Measurements from ENCODE around the gene RUVBL2. TPM values are rescaled to one million over a fixed set of nuclear protein-coding genes. Genes with fewer than 3 reads are reported as not detected.
"Not testable (repeated sequence)": the region's sequence is repeated elsewhere in the genome, so short reads cannot be mapped to it uniquely, and the experiment has no call there.

Gene RUVBL2
- total and polyA plus RNA-seq, 8 donors, result 17.0 to 44.9 (median 32.6) TPM

- H3K27ac ChIP-seq, result no peak overlapping the region
- no peaks in the 10 kb centered on the region for H3K4me1 ChIP-seq
- ATAC-seq (no peak), FAIRE-seq (no peak), DNase-seq (no peak)
- intact Hi-C loops (cut with DNase I), result no loop called here
- H3K36me3 ChIP-seq, result no peaks in the 10 kb centered on the region
- no peaks in the 10 kb centered on the region for H3K9me3 ChIP-seq
- no peak for TF ChIP-seq CTCF (IDR thresholded peaks at IDR 0.05)
- no peak overlapping the region for H3K4me3 ChIP-seq
- WGBS, 2 donors, result 56 to 64% methylated on average over 17 of the region's 17 CpGs
- H3K27me3 ChIP-seq, result no peaks in the 10 kb centered on the region
Measured at GRCh38 chr19:49042177-49042576, 48.5 kb downstream of the RUVBL2 start.

DNA sequence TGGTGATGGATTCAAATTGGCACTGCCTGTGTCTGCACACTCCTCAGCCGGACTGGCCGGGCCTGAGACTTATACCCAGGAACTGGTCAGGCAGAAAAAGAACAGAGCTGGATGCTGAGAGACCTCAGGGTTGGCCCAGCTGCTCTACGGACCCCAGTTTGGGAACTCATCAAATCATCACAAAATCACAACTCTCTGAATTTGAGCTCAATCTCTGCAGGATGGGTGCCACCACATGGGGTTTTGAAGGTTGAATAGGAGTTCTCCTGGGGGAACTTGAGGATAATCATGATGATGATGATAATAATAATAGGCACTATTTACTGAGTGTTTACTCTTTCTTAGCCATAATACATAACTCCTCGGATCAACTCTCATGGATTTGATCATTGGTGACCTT, 49.0 kb downstream of the RUVBL2 start:
- H3K27ac ChIP-seq; H3K27me3 ChIP-seq; H3K4me3 ChIP-seq; intact Hi-C loops (cut with DNase I); DNase-seq; ATAC-seq; H3K4me1 ChIP-seq; H3K36me3 ChIP-seq; FAIRE-seq; H3K9me3 ChIP-seq: not testable (repeated sequence)
- WGBS, 2 donors, result 58 to 62% methylated on average over 2 of the region's 4 CpGs

DNA sequence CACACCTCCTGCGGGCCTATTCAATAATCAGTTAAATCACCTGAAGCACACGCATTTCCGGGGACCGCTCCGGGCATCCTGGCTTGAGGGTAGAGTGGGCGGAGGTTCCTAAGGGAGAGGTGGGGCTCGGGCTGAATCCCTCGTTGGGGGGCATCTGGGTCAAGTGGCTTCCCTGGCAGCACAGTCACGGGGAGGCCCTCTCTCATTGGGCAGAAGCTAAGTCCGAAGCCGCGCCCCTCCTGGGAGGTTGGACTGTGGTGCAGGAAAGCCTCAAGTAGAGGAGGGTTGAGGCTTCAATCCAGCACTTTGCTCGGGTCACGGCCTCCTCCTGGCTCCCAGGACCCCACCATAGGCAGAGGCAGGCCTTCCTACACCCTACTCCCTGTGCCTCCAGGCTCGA, 49.9 kb downstream of the RUVBL2 start, which contains the start of gene CGB5:
CGB5 (plus strand) TSS at position 301 of the 400 bp plus-strand sequence. CDS start 362 bp downstream, outside the sequence.
- H3K4me1 ChIP-seq; H3K27me3 ChIP-seq; H3K9me3 ChIP-seq; intact Hi-C loops (cut with DNase I); H3K36me3 ChIP-seq; H3K27ac ChIP-seq; FAIRE-seq; DNase-seq; ATAC-seq; H3K4me3 ChIP-seq: not testable (repeated sequence)
- 59 to 63% methylated on average over 14 to 15 of the region's 15 CpGs for WGBS, 2 donors

- H3K4me3 ChIP-seq; ATAC-seq; FAIRE-seq; DNase-seq; H3K4me1 ChIP-seq; H3K9me3 ChIP-seq; H3K27ac ChIP-seq; H3K36me3 ChIP-seq; intact Hi-C loops (cut with DNase I); H3K27me3 ChIP-seq: not testable (repeated sequence)
- 62 to 64% methylated on average over 8 to 10 of the region's 12 CpGs for WGBS, 2 donors
Measured at GRCh38 chr19:49049011-49049410, 55.3 kb downstream of the RUVBL2 start, which contains the start of gene CGB8. CGB8 (minus strand) TSS chr19:49049111; CDS start chr19:49048739, 372 bp downstream.

DNA sequence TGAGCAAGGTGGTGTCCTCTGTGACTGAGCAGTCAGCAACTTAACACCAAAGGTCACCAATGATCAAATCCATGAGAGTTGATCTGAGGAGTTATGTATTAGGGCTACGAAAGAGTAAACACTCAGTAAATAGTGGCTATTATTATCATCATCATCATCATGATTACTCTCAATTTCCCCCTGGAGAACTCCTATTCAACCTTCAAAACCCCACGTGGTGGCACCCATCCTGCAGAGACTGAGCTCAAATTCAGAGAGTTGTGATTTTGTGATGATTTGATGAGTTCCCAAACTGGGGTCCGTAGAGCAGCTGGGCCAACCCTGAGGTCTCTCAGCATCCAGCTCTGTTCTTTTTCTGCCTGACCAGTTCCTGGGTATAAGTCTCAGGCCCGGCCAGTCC, 56.1 kb downstream of the RUVBL2 start:
- H3K4me1 ChIP-seq; intact Hi-C loops (cut with DNase I); H3K4me3 ChIP-seq; H3K27ac ChIP-seq; DNase-seq; FAIRE-seq; H3K9me3 ChIP-seq; H3K36me3 ChIP-seq; H3K27me3 ChIP-seq; ATAC-seq: not testable (repeated sequence)
- WGBS, 2 donors, result 67 to 74% methylated on average over 2 of the region's 4 CpGs

DNA sequence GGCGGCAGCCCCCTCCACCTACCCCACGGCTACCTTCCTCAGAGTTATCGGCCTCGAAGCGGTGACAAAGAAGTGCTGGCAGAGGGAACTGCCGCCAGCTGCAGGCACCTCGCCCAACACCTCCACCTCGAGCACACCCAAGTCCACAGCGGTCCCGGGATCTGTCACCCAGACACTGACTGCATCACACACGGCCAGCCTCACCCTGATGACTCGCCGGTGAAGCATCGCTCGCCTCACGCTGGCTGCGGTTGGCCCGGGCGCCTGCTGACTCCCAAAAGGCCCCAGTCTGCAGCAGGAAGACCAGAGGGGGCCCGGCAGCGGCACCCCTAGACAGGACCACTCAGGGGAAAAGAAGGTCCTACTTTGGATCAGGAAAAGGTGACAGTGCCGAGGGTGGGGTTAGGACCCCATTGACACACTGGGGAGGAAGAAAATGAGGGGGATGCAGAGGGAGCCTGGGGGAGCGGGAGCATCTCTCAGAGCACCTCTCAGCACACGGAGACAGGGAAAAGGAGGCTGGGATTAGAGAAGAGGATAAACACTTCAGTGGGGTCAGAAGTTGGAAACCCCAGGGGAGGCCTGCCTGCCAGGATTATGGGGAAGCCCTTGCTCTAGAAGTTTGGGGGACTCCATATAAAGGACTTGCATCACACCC, 56.8 kb downstream of the RUVBL2 start:
- ATAC-seq; H3K4me3 ChIP-seq; H3K9me3 ChIP-seq; FAIRE-seq; H3K36me3 ChIP-seq; H3K4me1 ChIP-seq; intact Hi-C loops (cut with DNase I); DNase-seq; H3K27me3 ChIP-seq; H3K27ac ChIP-seq: not testable (repeated sequence)
- WGBS, 2 donors, result 64 to 65% methylated on average over 24 of the region's 24 CpGs

DNA sequence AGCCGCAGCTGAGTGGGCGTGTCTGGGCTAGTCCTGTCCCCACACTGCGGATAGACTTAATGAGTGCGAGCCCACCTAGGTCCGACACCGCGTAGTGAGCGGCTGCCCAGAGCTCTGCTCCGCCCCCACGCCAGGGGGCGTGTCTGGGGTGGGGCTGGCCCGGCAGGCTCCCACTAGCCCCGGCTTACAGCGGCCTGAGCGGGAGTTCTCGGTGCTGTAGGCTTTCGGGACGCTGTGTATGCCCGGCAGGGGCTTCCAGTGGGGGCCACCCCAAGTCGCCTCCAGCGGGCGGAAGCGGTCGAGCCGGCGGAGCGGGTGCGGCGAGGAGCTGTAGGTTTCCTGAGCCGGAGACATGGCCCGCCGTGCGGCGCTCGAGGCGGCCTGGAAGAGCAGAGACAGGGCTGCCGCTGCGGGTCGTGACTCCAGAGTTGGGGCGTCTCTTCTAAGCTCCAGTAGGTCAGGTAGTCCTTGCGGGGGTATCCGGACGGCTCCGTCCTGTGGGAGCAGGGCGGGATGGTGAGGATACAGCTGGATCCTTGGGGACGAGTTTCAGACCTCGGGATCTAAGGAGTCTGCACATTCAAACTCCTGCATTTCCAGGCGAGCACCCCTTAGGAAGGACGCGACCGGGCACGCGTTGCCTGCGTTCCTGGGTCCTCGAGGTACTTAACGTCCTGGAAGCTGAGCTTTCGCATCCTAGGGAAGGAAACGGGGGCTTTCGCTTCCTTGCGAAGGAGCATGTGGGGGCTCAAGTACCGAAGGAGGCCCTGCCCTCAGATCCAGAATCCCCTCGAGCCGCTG, 62.6 kb downstream of the RUVBL2 start:
- Histone ChIP-seq H3K9me3 (no peaks in the 10 kb centered on the region), H3K36me3 (no peaks in the 10 kb centered on the region), H3K27ac (no peak overlapping the region), H3K27me3 (no peaks in the 10 kb centered on the region), H3K4me3 (peak overlapping the region; percentile 26 to 67 (median 44)), H3K4me1 (peaks cover 0 to 5% (median 0%) of the 10 kb centered on the region in 3 donors)
- 1% methylated on average over 61 to 63 of the region's 63 CpGs for WGBS, 2 donors
- no peak for FAIRE-seq
- no peak for TF ChIP-seq CTCF (IDR thresholded peaks at IDR 0.05)
- intact Hi-C loops (cut with DNase I), result no loop called here
- DNase-seq, result peak; percentile 36 to 87 (median 61)
- ATAC-seq, result peak; percentile 78 to 93 (median 88)

GRCh38 chr19:49056902-49057596, 63.4 kb downstream of the RUVBL2 start:
- FAIRE-seq; intact Hi-C loops (cut with DNase I): not testable (repeated sequence)
- peak overlapping the region in 3 of 4 donors; percentile 26 to 67 (median 47) for H3K4me3 ChIP-seq

More at GRCh38 chr19:49056902-49057596, 63.4 kb downstream of the RUVBL2 start:
- not testable (repeated sequence) for H3K9me3 ChIP-seq, H3K27me3 ChIP-seq, H3K36me3 ChIP-seq, H3K4me1 ChIP-seq, H3K27ac ChIP-seq
- WGBS, 2 donors, result 6 to 8% methylated on average over 33 to 34 of the region's 34 CpGs
- peak in 1 of 6 donors; percentile 47 for DNase-seq
- ATAC-seq, result peak; percentile 11 to 44 (median 28)
